ENCODE data around the gene SLC22A4. TPM values are rescaled to one million over a fixed set of nuclear protein-coding genes. Genes with fewer than 3 reads are reported as not detected.

The SLC22A4 gene
- total RNA-seq, 1 experiment from 2014 or later, result 1.1 TPM

DNA sequence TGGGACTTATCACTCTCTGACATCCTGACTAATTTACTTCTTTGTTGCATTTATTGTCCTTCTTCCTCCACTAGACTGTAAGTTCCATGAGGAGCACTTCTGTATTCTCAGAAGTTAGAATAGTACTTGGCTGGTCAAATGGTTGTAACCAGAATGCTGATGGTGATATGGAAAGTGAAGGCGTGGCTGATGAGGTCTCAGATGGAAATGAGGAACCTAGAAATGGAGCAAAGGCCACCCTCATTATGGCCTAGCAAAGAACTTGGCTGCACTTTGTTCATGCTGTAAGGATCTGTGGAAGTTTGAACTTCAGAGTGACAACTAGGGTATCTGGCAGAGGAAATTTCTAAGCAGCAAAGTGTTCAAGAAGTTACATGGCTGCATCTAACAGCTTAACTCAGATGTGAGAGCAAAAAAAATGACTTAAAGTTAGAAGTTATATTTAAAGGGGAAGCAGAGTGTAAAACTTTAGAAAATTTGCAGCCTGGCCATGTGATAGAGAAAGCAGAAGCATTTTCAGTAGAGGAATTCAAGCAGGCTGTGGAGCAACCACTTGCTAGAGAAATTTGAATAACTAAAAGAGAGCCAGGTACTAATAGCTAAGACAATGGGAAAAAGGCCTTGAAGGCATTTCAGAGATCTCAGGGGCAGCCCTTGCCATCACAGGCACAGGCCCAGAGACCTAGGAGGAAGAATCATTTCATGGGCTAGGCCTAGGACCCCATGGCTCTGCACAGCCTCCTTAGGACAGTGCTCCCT, 60.4 kb downstream of the SLC22A4 start:
- H3K27me3 ChIP-seq, result peaks cover 8% of the 10 kb centered on the region; the same call in 1 of the 2 replicates
- H3K4me1 ChIP-seq, result no peaks in the 10 kb centered on the region
- no peak overlapping the region for H3K27ac ChIP-seq
- no peak overlapping the region for H3K4me3 ChIP-seq
- no peak for DNase-seq
- peaks cover 7% of the 10 kb centered on the region; the same call in 1 of the 2 replicates for H3K9me3 ChIP-seq (replicated peaks)
- no peaks in the 10 kb centered on the region for H3K36me3 ChIP-seq

DNA sequence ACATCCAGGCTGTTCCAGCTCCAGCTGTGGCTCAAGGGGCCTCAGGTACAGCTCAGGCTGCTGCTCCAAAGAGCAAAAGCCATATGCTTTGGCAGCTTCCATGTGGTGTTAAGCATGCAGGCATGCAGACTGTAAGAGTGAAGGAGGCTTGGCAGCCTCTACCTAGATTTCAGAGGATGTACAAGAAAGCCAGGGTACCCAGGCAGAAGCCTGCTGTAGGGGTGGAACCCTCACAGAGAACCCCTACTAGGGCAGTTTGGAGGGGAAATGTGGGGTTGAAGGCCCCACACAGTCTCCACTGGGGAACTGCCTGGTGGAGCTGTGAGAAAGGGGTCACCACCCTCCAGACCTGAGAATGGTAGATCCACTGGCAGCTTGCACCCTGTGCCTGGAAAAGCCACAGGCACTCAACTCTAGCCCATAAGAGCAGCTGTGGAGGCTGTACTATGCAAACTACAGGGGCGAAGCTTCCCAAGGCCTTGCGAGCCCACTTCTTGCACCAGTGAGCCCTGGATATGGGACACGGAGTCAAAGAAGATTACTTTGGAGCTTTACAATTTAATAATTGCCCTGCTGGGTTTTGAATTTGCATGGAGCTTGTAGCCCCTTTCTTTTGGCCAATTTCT, 61.1 kb downstream of the SLC22A4 start:
- Histone ChIP-seq H3K4me3 (no peak overlapping the region), H3K9me3 (replicated peaks) (peaks cover 5% of the 10 kb centered on the region; the same call in 1 of the 2 replicates), H3K27ac (no peak overlapping the region), H3K4me1 (no peaks in the 10 kb centered on the region), H3K27me3 (peaks cover 8% of the 10 kb centered on the region; the same call in 1 of the 2 replicates), H3K36me3 (no peaks in the 10 kb centered on the region)
- no peak for DNase-seq

DNA sequence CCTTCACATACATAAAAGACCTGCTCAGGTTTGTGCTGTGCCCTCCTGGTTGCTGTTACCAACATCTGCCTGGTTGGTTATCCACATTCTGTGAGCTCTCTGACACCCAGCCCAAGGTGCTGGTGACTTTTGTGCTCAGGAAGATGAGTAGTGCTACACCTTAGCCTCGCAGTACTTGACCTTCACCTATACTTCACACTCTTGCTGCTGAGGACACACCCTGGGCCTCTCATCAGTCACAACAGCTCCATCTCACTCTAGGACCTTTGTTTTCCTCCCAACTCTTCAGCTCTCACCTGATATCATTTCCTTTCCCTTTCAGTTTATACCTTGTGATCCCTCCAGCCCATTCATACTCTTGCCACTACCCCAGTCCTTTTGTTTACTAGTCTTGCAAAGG, 64.6 kb downstream of the SLC22A4 start:
- DNase-seq, result no peak
- 0 out of 2 replicates have a peak, but pooled peaks cover 4% of the 10 kb centered on the region for H3K4me1 ChIP-seq
- H3K9me3 ChIP-seq (replicated peaks), result peaks cover 5% of the 10 kb centered on the region; the same call in 1 of the 2 replicates
- H3K36me3 ChIP-seq, result no peaks in the 10 kb centered on the region
- no peak overlapping the region for H3K4me3 ChIP-seq
- H3K27me3 ChIP-seq, result peaks cover 6% of the 10 kb centered on the region; the same call in 1 of the 2 replicates
- no peak overlapping the region for H3K27ac ChIP-seq

DNA sequence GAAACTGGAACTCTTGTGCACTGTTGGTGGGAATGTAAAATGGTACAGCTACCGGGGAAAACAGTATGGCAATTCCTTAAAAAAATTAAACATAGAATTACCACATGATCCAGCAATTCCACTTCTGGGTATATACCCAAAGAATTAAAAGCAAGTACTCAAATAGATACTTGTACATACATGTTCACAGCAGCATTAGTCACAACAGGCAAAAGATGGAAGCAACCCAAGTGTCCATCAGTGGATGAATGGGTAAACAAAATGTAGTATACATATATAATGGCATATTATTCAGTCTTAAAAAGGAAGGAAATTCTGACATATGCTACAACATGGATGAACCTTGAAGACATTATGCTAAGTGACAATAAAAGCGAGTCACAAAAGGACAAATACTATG, 67.9 kb downstream of the SLC22A4 start:
- Histone ChIP-seq H3K27me3 (no peaks in the 10 kb centered on the region), H3K4me1 (peaks cover 12% of the 10 kb centered on the region; the same call in 1 of the 2 replicates), H3K27ac (no peak overlapping the region), H3K9me3 (replicated peaks) (no peaks in the 10 kb centered on the region; the same call in 1 of the 2 replicates), H3K36me3 (no peaks in the 10 kb centered on the region), H3K4me3 (no peak overlapping the region)
- DNase-seq, result no peak

DNA sequence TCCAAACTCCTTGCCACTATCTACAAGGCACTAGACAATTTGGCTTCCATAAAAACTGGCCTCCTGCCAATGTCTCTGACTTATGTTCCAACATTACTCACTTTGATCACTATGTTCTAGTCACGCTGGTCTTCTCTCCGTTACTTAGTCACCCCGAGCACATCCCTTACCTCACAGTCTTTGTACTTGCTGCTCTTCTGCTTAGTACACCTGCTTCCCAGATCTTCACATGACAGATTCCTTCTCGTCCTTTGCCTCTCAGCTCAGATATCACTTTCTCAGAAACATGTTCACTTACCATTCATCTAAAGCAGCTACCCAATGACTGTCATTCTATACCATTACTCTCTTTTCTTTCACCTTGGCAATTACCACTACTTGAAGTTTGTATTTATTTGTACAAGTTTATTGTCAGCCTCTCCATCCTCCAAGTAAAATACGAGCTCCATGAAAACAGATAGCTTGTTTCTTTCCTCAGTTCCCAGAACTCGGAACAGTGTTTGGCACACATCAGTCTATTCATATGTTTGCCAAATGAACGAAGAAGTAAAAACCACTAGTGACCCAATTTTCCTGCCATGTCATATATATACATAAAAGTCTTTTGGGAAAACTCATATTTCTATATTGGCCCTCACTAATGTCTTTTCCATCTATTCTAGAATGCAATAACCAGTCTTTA, 69.4 kb downstream of the SLC22A4 start:
- no peak overlapping the region for H3K4me3 ChIP-seq
- H3K9me3 ChIP-seq (replicated peaks), result no peaks in the 10 kb centered on the region; the same call in 1 of the 2 replicates
- no peaks in the 10 kb centered on the region for H3K36me3 ChIP-seq
- peaks cover 12% of the 10 kb centered on the region; the same call in 1 of the 2 replicates for H3K4me1 ChIP-seq
- no peak overlapping the region for H3K27ac ChIP-seq
- H3K27me3 ChIP-seq, result no peaks in the 10 kb centered on the region
- peak; percentile 34 to 57 for DNase-seq

DNA sequence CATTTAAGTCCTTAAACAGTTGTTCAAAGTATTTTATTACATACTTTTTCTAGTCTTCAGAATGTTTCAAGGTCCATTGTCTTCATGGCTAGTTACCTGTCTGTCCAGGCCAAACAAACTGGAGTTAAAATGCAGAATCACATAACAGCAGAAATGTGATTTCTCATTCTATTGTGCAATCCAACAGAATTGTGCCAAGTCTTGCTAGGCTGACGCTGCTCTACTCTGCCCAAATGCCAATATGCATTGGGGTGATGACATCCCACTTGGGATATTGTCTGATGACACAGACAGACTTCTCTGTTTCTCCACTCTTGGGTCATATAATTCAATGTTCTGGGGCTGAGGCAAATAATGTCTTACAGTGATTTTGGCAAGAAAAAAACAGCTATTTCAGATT, 70.1 kb downstream of the SLC22A4 start:
- no peaks in the 10 kb centered on the region for H3K27me3 ChIP-seq
- H3K4me1 ChIP-seq, result peaks cover 12% of the 10 kb centered on the region; the same call in 1 of the 2 replicates
- no peak overlapping the region for H3K4me3 ChIP-seq
- H3K9me3 ChIP-seq (replicated peaks), result no peaks in the 10 kb centered on the region; the same call in 1 of the 2 replicates
- H3K36me3 ChIP-seq, result no peaks in the 10 kb centered on the region
- DNase-seq, result no peak
- H3K27ac ChIP-seq, result no peak overlapping the region

DNA sequence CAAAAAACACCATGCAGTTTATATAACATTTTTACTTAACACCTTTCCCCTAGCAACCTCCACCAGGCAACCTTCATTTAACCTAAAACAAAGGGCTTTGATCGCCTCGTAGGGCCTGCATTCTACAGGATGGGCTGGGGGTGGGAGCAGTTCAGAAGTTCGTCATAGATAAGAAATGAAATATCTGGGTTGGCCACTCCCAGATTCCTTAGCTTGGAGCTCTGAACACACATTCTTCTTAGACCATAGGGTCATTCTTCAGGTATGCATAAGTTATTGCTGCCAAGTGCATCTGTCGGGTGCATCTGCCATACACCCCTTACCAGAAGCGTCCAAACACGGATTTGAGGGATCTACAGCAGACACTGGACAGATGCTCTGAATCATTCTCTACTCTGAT, 71.0 kb downstream of the SLC22A4 start:
- DNase-seq, result peak; percentile 29 to 39
- Histone ChIP-seq H3K9me3 (replicated peaks) (no peaks in the 10 kb centered on the region), H3K27ac (peak overlapping the region; percentile 27), H3K4me1 (peaks cover 12% of the 10 kb centered on the region; the same call in 1 of the 2 replicates), H3K27me3 (no peaks in the 10 kb centered on the region), H3K36me3 (no peaks in the 10 kb centered on the region), H3K4me3 (no peak overlapping the region)

DNA sequence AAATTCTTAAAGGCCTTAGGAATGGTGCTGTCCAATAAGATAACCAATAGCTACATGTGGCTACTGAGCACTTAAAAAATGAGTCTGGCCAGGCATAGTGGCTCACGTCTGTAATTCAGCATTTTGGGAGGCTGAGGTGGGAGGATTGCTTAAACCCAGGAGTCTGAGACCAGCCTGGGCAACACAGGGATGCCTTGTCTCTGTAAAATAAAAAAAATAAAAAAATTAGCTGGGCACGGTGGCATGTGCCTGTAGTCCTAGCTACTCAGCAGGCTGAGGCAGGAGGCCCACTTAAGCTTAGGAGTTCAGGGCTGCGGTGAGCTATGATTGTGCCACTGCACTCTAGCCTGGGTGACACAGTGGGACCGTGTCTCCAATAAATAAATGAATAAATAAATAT, 74.0 kb downstream of the SLC22A4 start:
- Histone ChIP-seq H3K27ac (no peak overlapping the region), H3K36me3 (no peaks in the 10 kb centered on the region), H3K9me3 (replicated peaks) (no peaks in the 10 kb centered on the region), H3K27me3 (no peaks in the 10 kb centered on the region), H3K4me1 (peaks cover 18% of the 10 kb centered on the region; the same call in 1 of the 2 replicates), H3K4me3 (no peak overlapping the region)
- DNase-seq, result no peak

DNA sequence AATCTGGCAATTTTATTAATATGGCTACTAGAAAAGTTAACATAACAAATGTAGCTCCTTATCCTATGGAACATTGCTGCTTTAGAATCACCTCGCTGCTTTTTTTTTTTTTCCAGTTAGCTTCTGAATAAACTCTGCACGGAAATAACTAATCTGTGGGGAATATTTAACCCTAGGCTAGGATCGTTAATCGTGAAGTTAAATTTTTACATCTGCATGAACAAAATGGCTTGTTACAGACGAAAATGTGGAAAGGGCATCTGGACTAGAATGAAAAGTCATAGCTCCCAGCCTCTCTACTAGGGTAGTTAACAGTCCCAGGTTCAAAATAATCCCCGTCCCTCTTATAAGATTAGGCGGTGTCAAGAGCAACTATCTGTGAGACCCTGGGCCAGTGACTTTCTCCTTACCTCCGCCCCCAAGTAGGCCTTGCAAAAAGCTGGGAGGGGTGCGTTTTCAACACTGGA, 74.8 kb downstream of the SLC22A4 start:
- Histone ChIP-seq H3K36me3 (no peaks in the 10 kb centered on the region), H3K4me1 (peaks cover 15% of the 10 kb centered on the region; the same call in 1 of the 2 replicates), H3K27me3 (no peaks in the 10 kb centered on the region), H3K27ac (no peak overlapping the region; the same call in 1 of the 2 replicates), H3K4me3 (peak overlapping the region; percentile 54), H3K9me3 (replicated peaks) (no peaks in the 10 kb centered on the region)
- no peak for DNase-seq

DNA sequence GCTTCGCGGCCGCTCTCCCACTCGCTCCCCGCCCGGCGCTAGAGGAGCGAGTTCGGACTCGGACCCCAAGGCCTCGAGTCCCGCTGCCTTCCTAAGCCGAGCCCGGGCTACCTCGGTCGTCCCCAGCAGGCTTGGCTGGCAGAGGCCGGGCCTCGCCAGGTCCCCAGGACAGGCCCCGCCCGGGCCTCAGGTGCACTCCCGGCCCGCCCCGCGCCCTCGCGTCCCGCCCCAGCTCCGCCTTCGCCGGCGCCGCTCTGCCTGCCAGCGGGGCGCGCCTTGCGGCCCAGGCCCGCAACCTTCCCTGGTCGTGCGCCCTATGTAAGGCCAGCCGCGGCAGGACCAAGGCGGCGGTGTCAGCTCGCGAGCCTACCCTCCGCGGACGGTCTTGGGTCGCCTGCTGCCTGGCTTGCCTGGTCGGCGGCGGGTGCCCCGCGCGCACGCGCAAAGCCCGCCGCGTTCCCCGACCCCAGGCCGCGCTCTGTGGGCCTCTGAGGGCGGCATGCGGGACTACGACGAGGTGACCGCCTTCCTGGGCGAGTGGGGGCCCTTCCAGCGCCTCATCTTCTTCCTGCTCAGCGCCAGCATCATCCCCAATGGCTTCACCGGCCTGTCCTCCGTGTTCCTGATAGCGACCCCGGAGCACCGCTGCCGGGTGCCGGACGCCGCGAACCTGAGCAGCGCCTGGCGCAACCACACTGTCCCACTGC, 75.4 kb downstream of the SLC22A4 start, which contains the start of gene SLC22A5:
SLC22A5 (plus strand) TSS at position 237 of the 707 bp plus-strand sequence; CDS start at position 500, 263 bp downstream.
- DNase-seq, result peak; percentile 25 to 29
- Histone ChIP-seq H3K4me3 (peak within 1 kb of the TSS; percentile 54), H3K4me1 (peaks cover 12% of the 10 kb centered on the region; the same call in 1 of the 2 replicates), H3K9me3 (replicated peaks) (no peaks in the 10 kb centered on the region), H3K27me3 (no peaks in the 10 kb centered on the region), H3K36me3 (no peaks in the 10 kb centered on the region), H3K27ac (no peak within 1 kb of the TSS; the same call in 1 of the 2 replicates)

DNA sequence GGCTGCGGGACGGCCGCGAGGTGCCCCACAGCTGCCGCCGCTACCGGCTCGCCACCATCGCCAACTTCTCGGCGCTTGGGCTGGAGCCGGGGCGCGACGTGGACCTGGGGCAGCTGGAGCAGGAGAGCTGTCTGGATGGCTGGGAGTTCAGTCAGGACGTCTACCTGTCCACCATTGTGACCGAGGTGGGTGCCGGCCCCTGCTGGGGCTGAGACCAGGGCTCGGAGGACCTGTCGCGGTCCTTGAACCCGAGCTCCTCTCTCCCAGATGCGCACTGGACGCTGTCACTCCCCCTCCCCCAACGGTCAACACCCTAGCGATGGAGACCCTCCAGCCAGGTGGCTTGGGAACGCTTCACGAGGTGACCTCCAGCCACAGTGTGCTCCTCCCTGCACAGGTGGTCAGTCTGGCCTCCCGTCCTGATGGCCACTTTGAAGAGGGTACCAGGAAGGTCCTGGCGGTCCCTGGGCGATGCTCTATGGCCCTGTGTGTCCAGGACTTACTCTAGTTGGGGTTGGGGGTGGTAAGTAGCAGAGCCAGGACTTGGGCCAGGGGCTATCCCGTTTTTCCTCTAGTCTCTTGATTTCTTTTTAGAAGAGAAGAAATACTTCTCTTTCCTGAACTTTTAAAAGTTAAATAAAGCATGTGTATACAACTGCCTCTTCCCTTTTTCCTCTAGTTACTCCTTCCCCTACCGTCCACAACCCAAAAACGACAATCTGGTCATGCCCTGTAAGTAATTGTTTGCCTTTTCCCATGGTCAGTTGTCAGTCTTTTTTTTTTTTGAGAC, 76.2 kb downstream of the SLC22A4 start:
- Histone ChIP-seq H3K4me1 (peaks cover 7% of the 10 kb centered on the region; the same call in 1 of the 2 replicates), H3K9me3 (replicated peaks) (no peaks in the 10 kb centered on the region), H3K27me3 (no peaks in the 10 kb centered on the region), H3K27ac (no peak overlapping the region), H3K36me3 (no peaks in the 10 kb centered on the region), H3K4me3 (no peak overlapping the region)
- DNase-seq, result no peak

DNA sequence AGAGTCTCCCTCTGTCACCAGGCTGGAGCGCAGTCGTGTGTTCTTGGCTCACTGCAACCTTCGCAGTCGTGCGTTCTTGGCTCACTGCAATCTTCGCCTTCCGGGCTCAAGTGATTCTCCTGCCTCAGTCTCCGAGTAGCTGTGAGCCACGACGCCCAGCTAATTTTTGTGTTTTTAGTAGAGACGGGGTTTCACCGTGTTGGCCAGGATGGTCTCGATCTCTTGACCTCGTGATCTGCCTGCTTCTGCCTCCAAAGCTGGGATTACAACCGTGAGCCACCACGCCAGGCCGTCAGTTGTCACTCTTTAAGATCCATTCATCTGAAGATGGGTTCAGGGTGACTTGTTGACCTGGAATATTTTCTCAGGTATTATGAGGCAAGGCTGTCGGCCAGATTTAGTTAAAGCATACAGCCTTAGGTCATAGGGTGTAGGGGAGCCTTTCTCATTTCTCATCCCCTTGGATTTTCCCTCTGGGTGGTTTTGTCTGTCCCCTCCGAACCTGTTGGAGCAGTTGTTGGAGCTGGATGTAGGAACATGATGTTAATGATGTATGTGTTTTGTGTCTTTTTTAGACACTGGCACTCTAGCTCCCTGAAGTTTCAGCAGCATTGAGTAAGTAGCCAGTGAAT, 76.9 kb downstream of the SLC22A4 start:
- Histone ChIP-seq H3K9me3 (replicated peaks) (no peaks in the 10 kb centered on the region), H3K4me1 (peaks cover 7% of the 10 kb centered on the region; the same call in 1 of the 2 replicates), H3K4me3 (no peak overlapping the region), H3K27ac (no peak overlapping the region), H3K27me3 (no peaks in the 10 kb centered on the region), H3K36me3 (no peaks in the 10 kb centered on the region)
- no peak for DNase-seq

DNA sequence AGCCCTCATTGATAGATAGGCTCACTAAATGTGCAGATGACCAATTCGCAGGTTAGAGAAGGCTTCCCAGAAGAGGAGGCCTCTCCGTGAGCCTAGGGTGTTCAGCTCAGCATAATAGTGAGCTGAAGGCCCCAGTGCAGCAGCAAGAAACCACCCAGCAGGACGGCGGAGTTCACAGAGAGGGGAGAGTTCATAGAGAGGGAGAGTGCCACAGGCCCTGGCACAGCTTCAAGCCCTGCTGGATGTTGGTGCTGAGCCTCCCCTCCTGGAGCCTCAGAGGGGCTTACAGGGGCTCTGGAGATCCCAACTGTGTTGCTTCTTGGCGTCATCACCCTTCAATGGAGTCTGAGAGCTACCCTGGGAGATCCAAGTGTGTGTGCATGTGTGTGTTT, 77.4 kb downstream of the SLC22A4 start:
- H3K4me1 ChIP-seq, result peaks cover 7% of the 10 kb centered on the region; the same call in 1 of the 2 replicates
- H3K9me3 ChIP-seq (replicated peaks), result no peaks in the 10 kb centered on the region

More for the DNA sequence above, 77.4 kb downstream of the SLC22A4 start:
- Histone ChIP-seq H3K4me3 (no peak overlapping the region), H3K27me3 (no peaks in the 10 kb centered on the region), H3K27ac (no peak overlapping the region), H3K36me3 (no peaks in the 10 kb centered on the region)
- no peak for DNase-seq
